CD4-positive, alpha-beta memory T cell (primary cell): Measurements from ENCODE around the gene SFRP5. TPM values are rescaled to one million over a fixed set of nuclear protein-coding genes. Genes with fewer than 3 reads are reported as not detected.

ENCODE experiments used
- CTCF ChIA-PET: fragments of 350-600 bp; sonication (Branson Sonifier 250); formaldehyde crosslinking; loops from one replicate; lab custom pipeline; 2021; ENCODE audit warnings: inconsistent platforms; ENCODE audit not compliant: partially characterized antibody; lab: Charles Lee
- POLR2A ChIA-PET: fragments of 350-600 bp; sonication (Branson Sonifier 250); formaldehyde crosslinking; loops from one replicate; lab custom pipeline; 2021; ENCODE audit not compliant: partially characterized antibody; lab: Charles Lee
- DNase-seq, 5 donors: peaks; one replicate each; pipeline versions ENCODE4 v3.0.0 to v3.0.0-alpha.2; 2020 to 2022; ENCODE audit warnings: mixed read lengths in 1 of 5
- H3K27ac ChIP-seq: one replicate; pipeline ENCODE4 v1.7.0; 2013; ENCODE audit warnings: low read depth, low read length
- H3K27me3 ChIP-seq: 2 replicates; pipeline ENCODE4 v1.7.0; 2013; ENCODE audit warnings: mild to moderate bottlenecking, low read length, moderate library complexity; ENCODE audit not compliant: insufficient read depth
- H3K36me3 ChIP-seq: 2 replicates; pipeline ENCODE4 v1.7.0; 2013; ENCODE audit warnings: mild to moderate bottlenecking, low read length, moderate library complexity; ENCODE audit not compliant: insufficient read depth
- H3K4me1 ChIP-seq: 2 replicates; pipeline ENCODE4 v1.7.0; 2013; ENCODE audit warnings: mild to moderate bottlenecking, low read length, moderate library complexity; ENCODE audit not compliant: insufficient read depth
- H3K4me3 ChIP-seq, 2 donors: one replicate each; pipeline ENCODE4 v1.7.0; 2013; ENCODE audit warnings: low read length in 2 of 2, mild to moderate bottlenecking in 1 of 2
- H3K9me3 ChIP-seq, 2 donors: one replicate each; pipeline ENCODE4 v1.7.0; 2013; ENCODE audit warnings: low read length in 2 of 2, control low read depth in 1 of 2; ENCODE audit not compliant: control insufficient read depth in 1 of 2
- H3K27ac Mint-ChIP-seq, 7 donors: one replicate each; pipeline ENCODE4 v1.8.0; 2020 to 2021; ENCODE audit warnings: mixed read lengths in 7 of 7, mild to moderate bottlenecking in 6 of 7, inconsistent platforms in 3 of 7, moderate library complexity in 3 of 7
- H3K27me3 Mint-ChIP-seq, 2 donors: one replicate each; pipeline ENCODE4 v1.8.0; 2020 to 2021; ENCODE audit warnings: mixed read lengths in 2 of 2
- H3K36me3 Mint-ChIP-seq, 2 donors: one replicate each; pipeline ENCODE4 v1.8.0; 2020 to 2021; ENCODE audit warnings: mixed read lengths in 2 of 2, inconsistent platforms in 1 of 2, mild to moderate bottlenecking in 1 of 2
- H3K4me1 Mint-ChIP-seq, 4 donors: one replicate each; pipeline ENCODE4 v1.8.0; 2020 to 2021; ENCODE audit warnings: mixed read lengths in 4 of 4, mild to moderate bottlenecking in 1 of 4
- H3K4me3 Mint-ChIP-seq, 8 donors: one replicate each; pipeline ENCODE4 v1.8.0; 2020 to 2021; ENCODE audit warnings: mixed read lengths in 8 of 8, mild to moderate bottlenecking in 7 of 8, moderate library complexity in 6 of 8, inconsistent platforms in 3 of 8
- H3K9me3 Mint-ChIP-seq, 8 donors: one replicate each; pipeline ENCODE4 v1.8.0; 2020 to 2021; ENCODE audit warnings: mixed read lengths in 8 of 8, mild to moderate bottlenecking in 5 of 8, inconsistent platforms in 3 of 8, moderate library complexity in 1 of 8
- intact Hi-C: fragments of 100-400 bp; cut with micrococcal nuclease; formaldehyde crosslinking; loops from one replicate; pipeline ENCODE4 v1.15.1; 2023
- polyA plus RNA-seq, 2 donors: library from polyadenylated mRNA; unstranded; fragments of 300-500 nt; fragmentation: Illumina TruSeq; gene quantifications; one replicate each; pipeline ENCODE4 v1.2.3, GENCODE V29; 2021
- total RNA-seq, 2 experiments: library from RNA; stranded (reverse); gene quantifications; one replicate each; pipeline ENCODE4 v1.2.3, GENCODE V29; 2021

The SFRP5 gene
- total and polyA plus RNA-seq, 4 experiments from 2014 or later = not detected

DNA sequence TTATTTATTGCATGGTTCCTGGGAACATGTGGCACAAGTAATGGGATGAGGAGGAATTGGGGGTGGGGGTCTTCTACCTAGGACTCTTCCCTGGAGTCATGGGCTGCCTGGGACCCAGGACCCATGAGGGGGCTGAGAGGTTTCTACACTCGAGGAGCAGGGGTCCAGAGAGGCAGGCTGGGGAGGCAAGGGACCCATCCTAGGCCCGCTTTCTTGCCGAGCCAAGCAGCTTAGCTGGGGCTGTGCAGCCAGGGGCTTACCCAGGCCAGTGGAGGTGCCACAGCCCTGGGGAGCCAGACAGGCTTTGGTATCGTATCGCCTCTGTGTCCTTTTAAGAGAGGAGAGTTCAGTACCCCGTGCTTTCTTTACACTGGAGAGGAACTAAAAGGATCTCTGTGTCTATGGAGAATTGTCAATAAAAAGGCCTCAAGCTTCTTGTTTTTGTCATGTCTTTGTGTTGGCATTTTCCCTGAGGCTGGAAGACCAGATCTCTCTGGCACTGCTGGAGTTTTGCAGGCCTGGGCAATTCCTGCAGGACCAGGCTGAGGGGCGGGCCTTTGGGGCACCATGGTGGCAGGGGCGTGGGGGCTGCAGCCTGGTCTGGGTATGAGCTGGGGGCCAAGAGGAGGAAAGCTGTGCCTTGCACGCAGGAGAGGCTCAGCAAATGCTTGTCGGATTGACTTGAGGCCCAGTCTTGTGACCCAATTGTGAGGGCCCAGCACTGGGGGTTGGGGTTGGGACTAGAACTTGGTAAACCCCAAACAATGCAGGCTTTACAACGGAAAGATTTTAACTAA lies 11.1 kb downstream of the SFRP5 start:
- Histone ChIP-seq H3K27ac (no peak overlapping the region), H3K27me3 (no peaks in the 10 kb centered on the region), H3K4me3 (no peak overlapping the region), H3K36me3 (peaks cover 44% of the 10 kb centered on the region), H3K9me3 (no peaks in the 10 kb centered on the region), H3K4me1 (no peaks in the 10 kb centered on the region)
- intact Hi-C loops = no loop called here
- peaks cover 36 to 47% of the 10 kb centered on the region in 2 donors for H3K36me3 Mint-ChIP-seq
- H3K27ac Mint-ChIP-seq = peak overlapping the region in 2 of 7 donors; percentile 29 to 57
- no peak overlapping the region for H3K4me3 Mint-ChIP-seq
- H3K9me3 Mint-ChIP-seq = no peaks in the 10 kb centered on the region
- no peaks in the 10 kb centered on the region for H3K4me1 Mint-ChIP-seq
- CTCF ChIA-PET = interaction anchor here (0.7 to 4.5 kb wide), 6 partner anchors 12 to 117 kb away, joined by 3 to 17 read pairs (median 4); partner anchors contain the start of gene AVPI1
- no peaks in the 10 kb centered on the region for H3K27me3 Mint-ChIP-seq
- no peak for DNase-seq
- POLR2A ChIA-PET = no interaction called here

DNA sequence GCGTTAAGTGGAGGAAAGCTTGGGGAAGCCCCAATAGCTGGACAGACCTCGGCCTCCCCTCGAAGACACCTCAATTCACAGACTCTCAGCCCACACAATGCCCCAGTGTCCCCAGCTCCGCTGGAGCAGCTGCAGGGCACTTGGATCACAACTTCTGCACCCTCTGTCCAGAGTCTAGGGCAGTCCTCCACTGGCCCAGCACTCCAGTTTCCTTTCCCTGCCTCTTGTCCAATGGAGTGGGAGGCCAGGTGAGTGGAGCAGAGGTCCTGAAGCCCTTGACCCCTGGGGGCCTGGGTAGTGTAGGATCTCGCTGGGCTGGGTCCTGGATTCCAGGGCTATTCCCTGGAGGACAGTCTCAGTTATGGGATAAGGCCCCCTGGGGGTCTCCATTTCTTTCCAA lies 11.9 kb downstream of the SFRP5 start:
- H3K36me3 ChIP-seq = peaks cover 51% of the 10 kb centered on the region
- no peak overlapping the region for H3K4me3 Mint-ChIP-seq
- CTCF ChIA-PET = interaction anchor here (0.9 to 4.5 kb wide), 5 partner anchors 11 to 117 kb away, joined by 3 to 17 read pairs (median 4); no protein-coding TSS in a partner anchor
- H3K27me3 ChIP-seq = no peaks in the 10 kb centered on the region
- no peak overlapping the region for H3K4me3 ChIP-seq
- H3K27ac ChIP-seq = no peak overlapping the region
- POLR2A ChIA-PET = no interaction called here
- peaks cover 40 to 54% of the 10 kb centered on the region in 2 donors for H3K36me3 Mint-ChIP-seq
- H3K9me3 ChIP-seq = no peaks in the 10 kb centered on the region
- no peaks in the 10 kb centered on the region for H3K27me3 Mint-ChIP-seq
- H3K4me1 ChIP-seq = no peaks in the 10 kb centered on the region
- intact Hi-C loops = loop anchor here (1.0 kb wide), 1 partner anchor 109 kb away; no protein-coding TSS in a partner anchor
- DNase-seq = no peak
- no peaks in the 10 kb centered on the region for H3K4me1 Mint-ChIP-seq
- H3K27ac Mint-ChIP-seq = peak overlapping the region in 1 of 7 donors; percentile 64
- no peaks in the 10 kb centered on the region for H3K9me3 Mint-ChIP-seq

DNA sequence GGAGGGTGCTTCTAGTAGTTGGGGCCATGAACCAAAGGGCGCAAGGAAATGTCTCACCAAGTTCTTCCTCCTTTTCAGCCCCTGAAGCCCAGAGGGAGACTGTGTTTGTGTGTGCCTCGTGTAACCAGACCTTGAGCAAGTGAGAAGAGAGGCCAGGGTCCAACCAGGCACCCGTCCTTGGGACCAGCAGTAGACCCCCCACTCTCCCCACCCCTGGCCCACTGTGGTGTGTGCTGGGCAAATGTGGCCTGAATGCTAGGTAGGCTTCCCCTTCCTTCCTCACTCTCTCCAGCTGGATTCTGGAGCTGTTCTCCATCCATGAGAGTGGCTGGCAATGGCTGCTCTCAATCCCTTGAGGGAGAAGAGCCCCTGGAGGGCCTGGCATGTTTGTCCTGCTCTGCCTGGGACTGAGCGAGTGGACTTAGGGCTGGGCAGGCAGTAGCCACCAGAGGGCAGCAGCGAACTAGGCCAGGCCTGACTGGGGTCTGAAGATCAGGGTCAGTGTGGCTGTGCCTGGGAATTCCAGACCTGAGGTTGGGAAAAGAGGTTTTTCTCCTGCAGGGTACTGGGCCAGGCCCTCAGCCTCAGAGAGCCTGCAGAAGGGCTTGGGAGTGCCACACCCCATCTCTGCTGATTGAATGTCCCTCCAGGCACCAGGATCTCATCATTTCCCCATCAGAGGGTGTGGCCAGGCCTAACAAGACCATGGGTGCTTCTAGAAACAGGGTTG lies 12.5 kb downstream of the SFRP5 start:
- Histone ChIP-seq H3K9me3 (no peaks in the 10 kb centered on the region), H3K27ac (no peak overlapping the region), H3K4me1 (no peaks in the 10 kb centered on the region), H3K4me3 (no peak overlapping the region), H3K27me3 (no peaks in the 10 kb centered on the region), H3K36me3 (peaks cover 58% of the 10 kb centered on the region)
- no peak overlapping the region for H3K27ac Mint-ChIP-seq
- H3K27me3 Mint-ChIP-seq = no peaks in the 10 kb centered on the region
- no peak overlapping the region for H3K4me3 Mint-ChIP-seq
- CTCF ChIA-PET = interaction anchor here (0.7 to 4.5 kb wide), 4 partner anchors 10 to 111 kb away, joined by 3 to 17 read pairs (median 4); no protein-coding TSS in a partner anchor
- intact Hi-C loops = loop anchor here (1.0 kb wide), 1 partner anchor 110 kb away; no protein-coding TSS in a partner anchor
- H3K9me3 Mint-ChIP-seq = no peaks in the 10 kb centered on the region
- H3K4me1 Mint-ChIP-seq = no peaks in the 10 kb centered on the region
- DNase-seq = peak in 4 of 5 donors; percentile 18 to 37 (median 28)
- POLR2A ChIA-PET = no interaction called here
- H3K36me3 Mint-ChIP-seq = peaks cover 43 to 60% of the 10 kb centered on the region in 2 donors

DNA sequence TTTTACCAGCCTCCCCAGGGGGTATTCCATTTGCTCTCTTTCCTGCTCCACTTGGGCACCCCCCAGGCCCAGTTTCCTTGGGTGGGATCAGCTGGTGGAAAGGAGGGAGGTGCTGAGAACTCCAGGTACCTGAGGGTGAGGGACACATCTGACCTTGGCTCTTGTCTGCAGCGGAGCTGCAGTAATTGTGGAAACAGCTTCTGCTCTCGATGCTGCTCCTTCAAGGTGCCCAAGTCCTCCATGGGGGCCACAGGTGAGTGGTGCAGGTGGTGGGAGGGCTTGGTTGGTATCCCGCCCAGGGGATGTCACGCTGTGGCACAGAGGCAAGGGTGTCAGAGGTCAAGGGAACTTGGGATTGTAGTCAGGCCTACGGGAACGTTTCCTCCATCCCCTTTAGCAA lies 14.3 kb downstream of the SFRP5 start:
- Mint-ChIP-seq H3K36me3 (peaks cover 54 to 73% of the 10 kb centered on the region in 2 donors), H3K4me3 (no peak overlapping the region), H3K4me1 (no peaks in the 10 kb centered on the region), H3K27ac (no peak overlapping the region), H3K9me3 (no peaks in the 10 kb centered on the region), H3K27me3 (no peaks in the 10 kb centered on the region)
- Histone ChIP-seq H3K36me3 (peaks cover 75% of the 10 kb centered on the region), H3K4me3 (no peak overlapping the region), H3K4me1 (no peaks in the 10 kb centered on the region), H3K27ac (no peak overlapping the region), H3K9me3 (no peaks in the 10 kb centered on the region), H3K27me3 (no peaks in the 10 kb centered on the region)
- intact Hi-C loops = no loop called here
- ChIA-PET POLR2A (no interaction called here), CTCF (interaction anchor here (0.7 to 4.5 kb wide), 3 partner anchors 35 to 112 kb away, joined by 3 to 17 read pairs (median 5); no protein-coding TSS in a partner anchor)
- DNase-seq = no peak

DNA sequence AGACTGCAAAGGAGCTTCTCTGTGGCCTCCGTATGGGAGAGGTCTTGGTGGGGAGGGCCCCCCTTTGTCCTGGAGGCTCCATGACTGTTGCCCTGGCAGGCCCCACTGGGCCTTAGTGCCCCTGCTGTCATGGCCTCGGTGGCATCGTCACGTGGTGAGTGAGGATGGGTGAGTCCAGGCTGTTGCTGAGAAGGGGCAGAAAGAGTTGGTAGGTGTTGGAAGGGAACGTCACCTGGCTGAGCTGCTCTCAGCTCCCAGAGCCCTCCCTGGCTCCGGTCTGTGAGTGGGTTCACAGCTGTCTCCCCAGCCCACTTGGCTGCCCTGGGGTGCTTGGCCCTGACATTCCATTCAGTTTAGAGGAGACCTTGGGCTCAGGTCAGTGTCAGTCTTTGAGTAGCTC lies 16.1 kb downstream of the SFRP5 start:
- H3K27me3 Mint-ChIP-seq = no peaks in the 10 kb centered on the region
- peaks cover 56 to 75% of the 10 kb centered on the region in 2 donors for H3K36me3 Mint-ChIP-seq
- intact Hi-C loops = no loop called here

DNA sequence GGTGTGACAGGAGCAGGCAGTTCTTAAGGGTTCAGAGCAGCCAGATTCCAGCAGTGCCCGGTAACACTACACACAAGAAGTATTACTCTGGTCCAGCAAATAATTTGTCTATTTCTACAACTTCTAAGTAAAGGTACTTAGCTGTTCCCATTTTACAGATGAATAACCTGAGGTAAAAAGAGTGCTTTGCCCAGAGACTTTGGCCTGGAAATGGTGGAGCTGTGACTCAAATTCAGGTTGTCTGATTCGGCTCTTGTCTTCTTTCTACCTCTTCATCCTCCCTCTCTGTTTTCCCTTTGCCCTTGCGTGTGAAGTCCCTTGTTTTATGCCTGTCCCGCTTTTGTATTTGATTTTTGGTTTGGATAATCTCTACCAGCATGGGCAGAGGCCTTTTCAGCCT lies 17.1 kb downstream of the SFRP5 start:
- H3K4me1 Mint-ChIP-seq = no peaks in the 10 kb centered on the region
- intact Hi-C loops = no loop called here
- Histone ChIP-seq H3K36me3 (peaks cover 85% of the 10 kb centered on the region), H3K27ac (no peak overlapping the region), H3K9me3 (no peaks in the 10 kb centered on the region), H3K27me3 (no peaks in the 10 kb centered on the region), H3K4me1 (no peaks in the 10 kb centered on the region), H3K4me3 (no peak overlapping the region)
- H3K9me3 Mint-ChIP-seq = no peaks in the 10 kb centered on the region
- peaks cover 63 to 76% of the 10 kb centered on the region in 2 donors for H3K36me3 Mint-ChIP-seq
- H3K27me3 Mint-ChIP-seq = no peaks in the 10 kb centered on the region
- H3K4me3 Mint-ChIP-seq = no peak overlapping the region
- ChIA-PET POLR2A (no interaction called here), CTCF (no interaction called here)
- no peak for DNase-seq
- peak overlapping the region in 1 of 7 donors; percentile 72 for H3K27ac Mint-ChIP-seq

More for the DNA sequence above, 16.1 kb downstream of the SFRP5 start:
- Histone ChIP-seq H3K36me3 (peaks cover 81% of the 10 kb centered on the region), H3K4me1 (no peaks in the 10 kb centered on the region), H3K27me3 (no peaks in the 10 kb centered on the region), H3K4me3 (no peak overlapping the region), H3K9me3 (no peaks in the 10 kb centered on the region), H3K27ac (no peak overlapping the region)
- DNase-seq = no peak
- H3K4me1 Mint-ChIP-seq = no peaks in the 10 kb centered on the region
- ChIA-PET POLR2A (no interaction called here), CTCF (no interaction called here)
- no peak overlapping the region for H3K4me3 Mint-ChIP-seq
- no peak overlapping the region for H3K27ac Mint-ChIP-seq
- no peaks in the 10 kb centered on the region for H3K9me3 Mint-ChIP-seq

DNA sequence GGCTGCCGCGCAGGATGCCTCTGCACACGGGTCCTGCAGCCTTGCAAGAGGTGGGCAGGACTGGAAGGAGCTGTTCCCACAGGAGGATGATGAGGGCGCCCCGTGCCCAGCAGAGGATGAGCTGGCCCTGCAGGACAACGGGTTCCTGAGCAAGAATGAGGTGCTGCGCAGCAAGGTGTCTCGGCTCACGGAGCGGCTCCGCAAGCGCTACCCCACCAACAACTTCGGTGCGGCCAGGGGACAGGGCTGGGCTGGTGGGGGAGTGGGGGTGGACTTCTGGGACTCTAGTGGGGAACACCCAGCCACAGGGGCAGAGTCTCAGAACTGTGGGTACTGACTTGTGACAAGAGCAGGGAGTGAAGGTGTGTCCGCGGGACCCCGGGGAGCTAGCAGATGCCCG lies 18.8 kb downstream of the SFRP5 start:
- H3K27me3 Mint-ChIP-seq = no peaks in the 10 kb centered on the region
- no peak for DNase-seq
- H3K4me3 Mint-ChIP-seq = no peak overlapping the region
- H3K9me3 Mint-ChIP-seq = no peaks in the 10 kb centered on the region
- no peak overlapping the region for H3K27ac Mint-ChIP-seq
- intact Hi-C loops = no loop called here
- H3K36me3 Mint-ChIP-seq = peaks cover 75 to 83% of the 10 kb centered on the region in 2 donors
- no peaks in the 10 kb centered on the region for H3K4me1 ChIP-seq
- peaks cover 95% of the 10 kb centered on the region for H3K36me3 ChIP-seq
- peaks cover 0 to 2% (median 0%) of the 10 kb centered on the region in 4 donors for H3K4me1 Mint-ChIP-seq
- POLR2A ChIA-PET = interaction anchor here (1.5 kb wide), 1 partner anchor 12 kb away, joined by 3 read pairs; no protein-coding TSS in a partner anchor
- no peak overlapping the region for H3K27ac ChIP-seq
- no peaks in the 10 kb centered on the region for H3K27me3 ChIP-seq
- H3K9me3 ChIP-seq = no peaks in the 10 kb centered on the region
- H3K4me3 ChIP-seq = no peak overlapping the region
- CTCF ChIA-PET = interaction anchor here (0.7 to 1.8 kb wide), 4 partner anchors 8 to 50 kb away, joined by 3 to 4 read pairs (median 3); no protein-coding TSS in a partner anchor
